Lower lobe of right lung (tissue), 2 donors: ENCODE measurements around the gene CRABP1. TPM values are rescaled to one million over a fixed set of nuclear protein-coding genes. Genes with fewer than 3 reads are reported as not detected.

Source experiments
- ATAC-seq, 2 donors: fragments of 200-7000 bp; cut with Tn5 transposase; one replicate each; pipeline ENCODE4 v1.9.1; 2020 to 2022; ENCODE audit warnings: mild to moderate bottlenecking in 2 of 2, moderate library complexity in 2 of 2
- DNase-seq: peaks from one replicate; pipeline ENCODE4 v3.0.0-alpha.2; 2020
- H3K27ac ChIP-seq: fragments of 200-600 bp; one replicate; pipeline ENCODE4 v1.8.0; 2022
- H3K27me3 ChIP-seq: fragments of 200-600 bp; one replicate; pipeline ENCODE4 v1.8.0; 2022; ENCODE audit warnings: low read depth
- H3K36me3 ChIP-seq: fragments of 200-600 bp; one replicate; pipeline ENCODE4 v1.8.0; 2022; ENCODE audit warnings: mild to moderate bottlenecking
- H3K4me1 ChIP-seq: fragments of 200-600 bp; one replicate; pipeline ENCODE4 v1.8.0; 2022
- H3K4me3 ChIP-seq: fragments of 200-600 bp; one replicate; pipeline ENCODE4 v1.8.0; 2022; ENCODE audit warnings: mild to moderate bottlenecking
- H3K9me3 ChIP-seq: fragments of 200-600 bp; one replicate; pipeline ENCODE4 v1.8.0; 2022
- CTCF ChIP-seq: fragments of 200-600 bp; IDR thresholded peaks from one replicate; pipeline ENCODE4 v1.8.0; 2022; ENCODE audit warnings: antibody characterized with exemption, mild to moderate bottlenecking
- intact Hi-C: fragments of 100-400 bp; cut with DNase I; formaldehyde crosslinking; loops from one replicate; pipeline ENCODE4 v1.11.0; 2022
- total RNA-seq: library from RNA; stranded (reverse); fragmentation: NEBNext Ultra II Directional; extraction: Animal tissue kit (Norgen Biotek cat#: 25700); gene quantifications from one replicate; pipeline ENCODE4 v1.2.1, GENCODE V29; 2021
- donor health status: DM: no; HTN: yes; CAD: no; lungs with severe emphysema.

The CRABP1 gene
- total RNA-seq, 1 donor from 2014 or later = not detected

GRCh38 chr15:78307976-78308375, 32.2 kb upstream of the CRABP1 start:
- Histone ChIP-seq H3K27ac (no peak overlapping the region), H3K4me3 (no peak overlapping the region), H3K27me3 (peaks cover 14% of the 10 kb centered on the region), H3K36me3 (no peaks in the 10 kb centered on the region), H3K4me1 (peaks cover 6% of the 10 kb centered on the region), H3K9me3 (no peaks in the 10 kb centered on the region)
- TF ChIP-seq CTCF = no peak
- ATAC-seq (no peak), DNase-seq (no peak)
- intact Hi-C loops = loop anchor here (10.0 kb wide), 1 partner anchor 117 kb away; no protein-coding TSS in a partner anchor

DNA sequence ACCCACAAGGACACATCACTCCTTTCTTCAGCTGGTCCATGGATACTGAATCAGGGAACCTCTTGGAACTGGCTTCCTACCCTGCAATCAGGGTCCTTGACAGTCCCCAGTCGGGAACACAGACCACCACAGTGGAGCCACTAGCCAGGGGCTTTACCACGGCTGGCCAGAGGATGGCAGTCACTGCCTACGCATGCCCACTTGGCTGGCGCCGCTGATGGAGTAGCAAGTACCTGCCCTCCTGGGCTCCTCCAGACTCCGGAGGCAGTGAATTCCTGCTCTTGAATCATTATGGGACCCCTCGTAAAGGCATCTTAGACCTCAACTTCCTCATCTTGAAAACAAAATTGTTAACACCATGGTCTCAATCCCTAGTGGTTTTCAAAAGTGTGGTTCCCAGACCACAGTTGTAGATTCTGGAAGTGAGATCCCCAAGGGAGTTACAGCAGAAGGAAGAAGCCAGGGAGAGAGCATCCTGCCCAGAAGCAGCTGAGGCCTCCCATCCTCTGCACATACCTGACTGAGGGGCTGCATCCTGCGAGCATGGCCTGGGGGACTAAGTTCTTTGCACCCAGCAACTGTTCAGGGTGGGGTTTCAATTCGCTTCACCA, 31.6 kb upstream of the CRABP1 start:
- Histone ChIP-seq H3K4me3 (no peak overlapping the region), H3K4me1 (peaks cover 6% of the 10 kb centered on the region), H3K27me3 (peaks cover 11% of the 10 kb centered on the region), H3K27ac (no peak overlapping the region), H3K36me3 (no peaks in the 10 kb centered on the region), H3K9me3 (no peaks in the 10 kb centered on the region)
- intact Hi-C loops = loop anchor here (10.0 kb wide), 1 partner anchor 116 kb away; no protein-coding TSS in a partner anchor
- DNase-seq = peak; percentile 76
- peak; percentile 86 for TF ChIP-seq CTCF
- peak; percentile 77 to 82 for ATAC-seq

GRCh38 chr15:78311292-78311691, 28.9 kb upstream of the CRABP1 start:
- TF ChIP-seq CTCF = no peak

DNA sequence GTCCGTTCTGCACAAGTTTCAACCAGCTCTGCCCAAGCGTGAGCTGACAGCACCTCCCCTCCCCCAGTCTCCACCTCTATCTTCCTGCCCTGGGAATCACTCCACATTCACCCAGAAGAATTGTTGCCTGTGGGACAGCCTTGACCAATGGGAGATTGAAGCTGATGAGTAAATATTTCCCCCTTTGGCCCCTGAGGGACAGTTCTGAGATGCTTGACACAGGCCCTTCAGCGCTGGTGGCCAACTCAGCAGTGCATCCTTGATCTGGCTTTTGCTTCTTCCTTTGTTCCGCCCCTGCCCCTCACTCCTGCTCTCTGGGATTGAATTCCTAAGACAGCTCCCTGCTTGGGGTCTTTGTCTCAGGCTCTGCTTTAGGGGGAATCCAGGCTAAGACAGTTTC, 27.6 kb upstream of the CRABP1 start:
- no peak for ATAC-seq
- DNase-seq = no peak
- no peaks in the 10 kb centered on the region for H3K36me3 ChIP-seq
- intact Hi-C loops = no loop called here
- H3K9me3 ChIP-seq = no peaks in the 10 kb centered on the region
- H3K27me3 ChIP-seq = no peaks in the 10 kb centered on the region
- peaks cover 6% of the 10 kb centered on the region for H3K4me1 ChIP-seq
- no peak overlapping the region for H3K4me3 ChIP-seq
- no peak for TF ChIP-seq CTCF
- H3K27ac ChIP-seq = no peak overlapping the region

More at GRCh38 chr15:78311292-78311691, 28.9 kb upstream of the CRABP1 start:
- H3K4me1 ChIP-seq = peaks cover 6% of the 10 kb centered on the region
- H3K27ac ChIP-seq = no peak overlapping the region
- no peak overlapping the region for H3K4me3 ChIP-seq
- H3K27me3 ChIP-seq = no peaks in the 10 kb centered on the region
- no peaks in the 10 kb centered on the region for H3K36me3 ChIP-seq
- H3K9me3 ChIP-seq = no peaks in the 10 kb centered on the region
- DNase-seq (no peak), ATAC-seq (no peak)
- intact Hi-C loops = no loop called here

- DNase-seq (no peak), ATAC-seq (no peak)
- intact Hi-C loops = no loop called here
- TF ChIP-seq CTCF = no peak
- Histone ChIP-seq H3K27ac (no peak overlapping the region), H3K4me3 (no peak overlapping the region), H3K27me3 (no peaks in the 10 kb centered on the region), H3K4me1 (peaks cover 6% of the 10 kb centered on the region), H3K36me3 (no peaks in the 10 kb centered on the region), H3K9me3 (no peaks in the 10 kb centered on the region)
These were observed 27.2 kb upstream of the CRABP1 start for GRCh38 chr15:78312957-78313356.
